BJ (cell line): ENCODE results near the gene ABHD8. TPM values are rescaled to one million over a fixed set of nuclear protein-coding genes. Genes with fewer than 3 reads are reported as not detected.

Source experiments
- CTCF ChIA-PET: fragments of 350-600 bp; formaldehyde crosslinking; extraction: SDS; loops from one replicate; lab custom pipeline; 2021; ENCODE audit warnings: antibody characterized with exemption, inconsistent platforms; lab: Yijun Ruan, JAX
- POLR2A ChIA-PET: fragments of 300-600 bp; sonication (Branson Sonifier 250); formaldehyde crosslinking; extraction: SDS; loops from one replicate; lab custom pipeline; 2021; ENCODE audit warnings: antibody characterized with exemption; lab: Charles Lee
- DNase-seq: peaks from one replicate; pipeline ENCODE4 v3.0.0-alpha.2; 2011; ENCODE audit warnings: low read depth
- H3K27me3 ChIP-seq: 2 replicates; pipeline ENCODE4 v1.6.0; 2011; ENCODE audit warnings: low read length; ENCODE audit not compliant: control insufficient read depth, insufficient read depth
- H3K36me3 ChIP-seq: 2 replicates; pipeline ENCODE4 v1.5.1; 2011; ENCODE audit warnings: low read length; ENCODE audit not compliant: control insufficient read depth, insufficient read depth
- H3K4me3 ChIP-seq: 2 replicates; pipeline ENCODE4 v1.5.1; 2011; ENCODE audit warnings: low read depth, mild to moderate bottlenecking, control low read depth, low read length
- CTCF ChIP-seq: IDR thresholded peaks from 2 replicates; pipeline ENCODE4 v1.5.1; 2011; ENCODE audit warnings: low read depth, mild to moderate bottlenecking, control low read depth, inconsistent platforms, low read length, moderate library complexity; ENCODE audit not compliant: insufficient read depth
- polyA plus RNA-seq: library from polyadenylated mRNA; depleted of rRNA; stranded (reverse); fragments of >200 nt; gene quantifications from 2 replicates; pipeline ENCODE4 v1.2.3, GENCODE V29; 2011; rRNA removed

The ABHD8 gene
- polyA plus RNA-seq, 1 experiment, result 11.0 TPM

- Histone ChIP-seq H3K27me3 (no peaks in the 10 kb centered on the region), H3K36me3 (peaks cover 6% of the 10 kb centered on the region), H3K4me3 (peak overlapping the region; percentile 96)
- no peak for DNase-seq
- CTCF ChIA-PET, result interaction anchor here (0.8 to 2.3 kb wide), 3 partner anchors 9 to 39 kb away, joined by 3 to 14 read pairs (median 4); no protein-coding TSS in a partner anchor
- POLR2A ChIA-PET, result no interaction called here
- no peak for TF ChIP-seq CTCF
Measured at GRCh38 chr19:17244618-17245534, 58.3 kb downstream of the ABHD8 start.

- no peak for TF ChIP-seq CTCF
- POLR2A ChIA-PET, result no interaction called here
- Histone ChIP-seq H3K36me3 (peaks cover 8% of the 10 kb centered on the region), H3K27me3 (no peaks in the 10 kb centered on the region), H3K4me3 (peak overlapping the region; percentile 96)
- DNase-seq, result no peak
- CTCF ChIA-PET, result interaction anchor here (0.8 to 2.3 kb wide), 5 partner anchors 8 to 40 kb away, joined by 3 to 14 read pairs (median 4); no protein-coding TSS in a partner anchor
Measured at GRCh38 chr19:17243830-17244617, 59.2 kb downstream of the ABHD8 start.

GRCh38 chr19:17243211-17243829, 59.9 kb downstream of the ABHD8 start:
- H3K36me3 ChIP-seq, result peaks cover 8% of the 10 kb centered on the region
- POLR2A ChIA-PET, result no interaction called here
- no peaks in the 10 kb centered on the region for H3K27me3 ChIP-seq
- CTCF ChIA-PET, result interaction anchor here (0.6 to 2.3 kb wide), 6 partner anchors 8 to 39 kb away, joined by 3 to 14 read pairs (median 3); partner anchors contain the start of gene ANKLE1
- H3K4me3 ChIP-seq, result peak overlapping the region; percentile 96
- DNase-seq, result no peak
- no peak for TF ChIP-seq CTCF

GRCh38 chr19:17242431-17243208, 60.6 kb downstream of the ABHD8 start:
- H3K4me3 ChIP-seq, result peak overlapping the region; percentile 5; the same call in 1 of the 2 replicates
- DNase-seq, result no peak
- ChIA-PET CTCF (interaction anchor here (0.6 to 2.3 kb wide), 5 partner anchors 7 to 39 kb away, joined by 3 to 14 read pairs (median 3); partner anchors contain the start of gene ANKLE1), POLR2A (interaction anchor here (0.8 kb wide), 1 partner anchor 16 kb away, joined by 3 read pairs; the partner anchor contains the start of gene OCEL1)
- H3K36me3 ChIP-seq, result peaks cover 11% of the 10 kb centered on the region
- H3K27me3 ChIP-seq, result no peaks in the 10 kb centered on the region
- TF ChIP-seq CTCF, result no peak

Other genes with a start within 250 kb of the ABHD8 start
- gene HAUS8, start 228.0 kb downstream of the ABHD8 start, polyA plus RNA-seq, result 11.0 and 14.0 TPM in 2 replicates
- 26.5 and 40.8 TPM in 2 replicates for gene MYO9B, start 227.6 kb downstream of the ABHD8 start, polyA plus RNA-seq
- 27.9 and 29.7 TPM in 2 replicates for gene USE1, start 88.1 kb downstream of the ABHD8 start, polyA plus RNA-seq
- 8.1 and 10.0 TPM in 2 replicates for gene OCEL1, start 77.2 kb downstream of the ABHD8 start, polyA plus RNA-seq
- gene NR2F6, start 57.5 kb downstream of the ABHD8 start, polyA plus RNA-seq, result 26.1 and 28.0 TPM in 2 replicates
- not detected in 2 replicates for gene USHBP1, start 38.7 kb downstream of the ABHD8 start, polyA plus RNA-seq
- 90.1 and 122 TPM in 2 replicates for gene BABAM1, start 36.0 kb downstream of the ABHD8 start, polyA plus RNA-seq
- gene ANKLE1, start 21.5 kb downstream of the ABHD8 start, polyA plus RNA-seq, result 0.18 and 0.38 TPM in 2 replicates
- gene MRPL34, start 2.4 kb upstream of the ABHD8 start, polyA plus RNA-seq, result 19.9 and 26.3 TPM in 2 replicates
- 52.7 and 55.6 TPM in 2 replicates for gene DDA1, start 6.1 kb upstream of the ABHD8 start, polyA plus RNA-seq
- gene ANO8, start 31.4 kb upstream of the ABHD8 start, polyA plus RNA-seq, result 1.3 and 1.9 TPM in 2 replicates
- 4.9 and 6.3 TPM in 2 replicates for gene GTPBP3, start 34.1 kb upstream of the ABHD8 start, polyA plus RNA-seq
- gene PLVAP, start 73.9 kb upstream of the ABHD8 start, polyA plus RNA-seq, result not detected in 2 replicates
- gene CCDC194, start 90.8 kb upstream of the ABHD8 start, polyA plus RNA-seq, result not detected in 2 replicates
- 4.5 and 6.4 TPM in 2 replicates for gene BST2, start 102.2 kb upstream of the ABHD8 start, polyA plus RNA-seq
- 29.4 and 47.3 TPM in 2 replicates for gene MVB12A, start 116.6 kb upstream of the ABHD8 start, polyA plus RNA-seq
- 0.09 and 0.11 TPM in 2 replicates for gene TMEM221, start 145.2 kb upstream of the ABHD8 start, polyA plus RNA-seq
- not detected in 2 replicates for gene NXNL1, start 157.5 kb upstream of the ABHD8 start, polyA plus RNA-seq
- gene SLC27A1, start 167.1 kb upstream of the ABHD8 start, polyA plus RNA-seq, result 12.0 and 18.8 TPM in 2 replicates
- gene PGLS, start 208.2 kb upstream of the ABHD8 start, polyA plus RNA-seq, result 73.4 and 89.2 TPM in 2 replicates